ENCODE results near the gene TMEM192.

DNA sequence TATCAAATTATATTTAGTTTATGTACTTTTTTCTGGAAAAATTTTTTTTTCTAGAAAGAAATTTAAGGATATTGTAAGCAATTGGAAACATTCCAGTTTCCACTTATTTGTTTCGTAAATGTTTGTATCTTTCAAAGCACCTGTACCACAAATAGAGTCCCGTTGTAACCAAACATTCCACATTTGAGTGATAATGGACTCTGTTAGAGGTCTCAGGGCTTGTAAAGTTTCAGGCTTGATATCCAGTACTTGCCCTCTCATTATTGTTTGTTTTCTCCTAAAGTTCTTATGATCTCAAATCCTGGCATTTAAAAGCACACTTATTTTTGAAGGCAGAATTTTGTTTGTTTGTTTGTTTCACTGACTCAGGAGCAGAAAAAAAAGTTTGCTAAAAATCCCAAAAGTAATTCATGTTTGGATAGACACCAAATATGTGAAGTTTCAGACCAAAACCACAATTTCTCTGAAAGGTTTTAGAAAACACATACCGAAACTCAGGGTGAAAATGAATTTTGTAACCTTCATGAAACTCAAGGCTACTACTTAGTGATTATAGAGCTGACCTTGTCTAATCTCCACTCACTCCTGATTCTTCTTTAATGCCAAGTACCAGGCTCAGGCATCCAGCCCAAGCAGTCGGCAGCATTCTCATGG, 5.7 kb upstream of the TMEM192 start:
- TF ChIP-seq, protein P1, sequence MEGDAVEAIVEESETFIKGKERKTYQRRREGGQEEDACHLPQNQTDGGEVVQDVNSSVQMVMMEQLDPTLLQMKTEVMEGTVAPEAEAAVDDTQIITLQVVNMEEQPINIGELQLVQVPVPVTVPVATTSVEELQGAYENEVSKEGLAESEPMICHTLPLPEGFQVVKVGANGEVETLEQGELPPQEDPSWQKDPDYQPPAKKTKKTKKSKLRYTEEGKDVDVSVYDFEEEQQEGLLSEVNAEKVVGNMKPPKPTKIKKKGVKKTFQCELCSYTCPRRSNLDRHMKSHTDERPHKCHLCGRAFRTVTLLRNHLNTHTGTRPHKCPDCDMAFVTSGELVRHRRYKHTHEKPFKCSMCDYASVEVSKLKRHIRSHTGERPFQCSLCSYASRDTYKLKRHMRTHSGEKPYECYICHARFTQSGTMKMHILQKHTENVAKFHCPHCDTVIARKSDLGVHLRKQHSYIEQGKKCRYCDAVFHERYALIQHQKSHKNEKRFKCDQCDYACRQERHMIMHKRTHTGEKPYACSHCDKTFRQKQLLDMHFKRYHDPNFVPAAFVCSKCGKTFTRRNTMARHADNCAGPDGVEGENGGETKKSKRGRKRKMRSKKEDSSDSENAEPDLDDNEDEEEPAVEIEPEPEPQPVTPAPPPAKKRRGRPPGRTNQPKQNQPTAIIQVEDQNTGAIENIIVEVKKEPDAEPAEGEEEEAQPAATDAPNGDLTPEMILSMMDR (optimal IDR thresholded peaks at IDR 0.05 in 1 of 3, IDR thresholded peaks at IDR 0.05 in 1 of 3, conservative IDR thresholded peaks at IDR 0.05 in 1 of 3; ENCODE audit: extremely low read depth in 1 of 3, insufficient read depth in 2 of 3, low read length in 3 of 3): no peak
- TF ChIP-seq EZH2 (IDR thresholded peaks at IDR 0.05; ENCODE audit: low read length): no peak

All from keratinocyte (primary cell).